A673 (cell line): ENCODE results near the gene STIM1. TPM values are rescaled to one million over a fixed set of nuclear protein-coding genes. Genes with fewer than 3 reads are reported as not detected.

Source experiments
- BruUV-seq: library from RNA; stranded (reverse); fragments of 400-500 nt; replicated peaks from 2 replicates; lab custom pipeline; 2021; lab: Mats Ljungman, UMichigan
- CTCF ChIA-PET: fragments of 300-600 bp; sonication (Branson Sonifier 250); formaldehyde crosslinking; loops from one replicate; lab custom pipeline; 2022; ENCODE audit warnings: antibody characterized with exemption; lab: Charles Lee
- POLR2A ChIA-PET: fragments of 300-600 bp; sonication (Branson Sonifier 250); formaldehyde crosslinking; loops from one replicate; lab custom pipeline; 2022; ENCODE audit warnings: antibody characterized with exemption; ENCODE audit not compliant: low non-redundant PET; lab: Charles Lee
- DNase-seq: peaks from one replicate; pipeline ENCODE4 v3.0.0-alpha.2; 2015; ENCODE audit warnings: low spot score
- H3K27ac ChIP-seq: fragments of 200-600 bp; sonication (generic); 2 replicates; pipeline ENCODE4 v1.5.1; 2016; ENCODE audit warnings: mixed run types, low read depth, mild to moderate bottlenecking, mixed read lengths, antibody characterized with exemption, low read length; ENCODE audit not compliant: poor library complexity, severe bottlenecking
- H3K27me3 ChIP-seq: fragments of 200-600 bp; sonication (generic); replicated peaks from 2 replicates; pipeline ENCODE4 v1.6.1; 2017; ENCODE audit warnings: mixed run types, low read depth, mild to moderate bottlenecking, mixed read lengths, antibody characterized with exemption, low read length; ENCODE audit not compliant: insufficient read depth, poor library complexity
- H3K36me3 ChIP-seq: fragments of 200-600 bp; sonication (generic); 2 replicates; pipeline ENCODE4 v1.6.1; 2016; ENCODE audit warnings: mixed run types, mild to moderate bottlenecking, mixed read lengths, antibody characterized with exemption, low read length; ENCODE audit not compliant: insufficient read depth, poor library complexity, severe bottlenecking
- H3K4me1 ChIP-seq: fragments of 200-600 bp; sonication (generic); 2 replicates; pipeline ENCODE4 v1.6.1; 2017; ENCODE audit warnings: mixed run types, mild to moderate bottlenecking, mixed read lengths, antibody characterized with exemption, low read length; ENCODE audit not compliant: insufficient read depth, poor library complexity, severe bottlenecking
- H3K4me3 ChIP-seq: fragments of 200-600 bp; sonication (generic); 2 replicates; pipeline ENCODE4 v1.5.1; 2016; ENCODE audit warnings: low read depth, mixed run types, mild to moderate bottlenecking, mixed read lengths, low read length; ENCODE audit not compliant: poor library complexity, severe bottlenecking
- H3K9me3 ChIP-seq: fragments of 200-600 bp; sonication (generic); 2 replicates; pipeline ENCODE4 v1.6.1; 2016; ENCODE audit warnings: mixed run types, low read depth, mild to moderate bottlenecking, mixed read lengths, antibody characterized with exemption, low read length; ENCODE audit not compliant: poor library complexity, severe bottlenecking
- EZH2 ChIP-seq: fragments of 200-600 bp; sonication (generic); IDR thresholded peaks from 2 replicates; pipeline ENCODE4 v1.6.1; 2017; ENCODE audit warnings: borderline replicate concordance, low read depth, mild to moderate bottlenecking, mixed read lengths, antibody characterized with exemption, low read length; ENCODE audit not compliant: poor library complexity, severe bottlenecking
- intact Hi-C: fragments of 100-400 bp; cut with micrococcal nuclease; formaldehyde crosslinking; loops from one replicate; pipeline ENCODE4 v1.10.0; 2022; ENCODE audit not compliant: unreplicated experiment
- total RNA-seq: library from RNA; stranded (reverse); gene quantifications from 2 replicates; pipeline ENCODE4 v1.2.3, GENCODE V29; 2021
- TF ChIP-seq, protein P1 (sequence below): fragments of 300-800, 200-600 bp; sonication (generic); conservative IDR thresholded peaks from 2 replicates; pipeline ENCODE4 v1.5.1; 2017; ENCODE audit warnings: low read depth, mild to moderate bottlenecking, antibody characterized with exemption, low read length, moderate library complexity, mixed read lengths

Gene STIM1
- total RNA-seq, 1 experiment from 2014 or later = 14.2 TPM

GRCh38 chr11:3956038-3956437 is 100.6 kb downstream of the STIM1 start:
- POLR2A ChIA-PET = no interaction called here

GRCh38 chr11:3956748-3957147 is 101.3 kb downstream of the STIM1 start:
- peaks cover 5% of the 10 kb centered on the region for H3K4me1 ChIP-seq
- no peak for DNase-seq
- no TSS peak for BruUV-seq
- no peaks in the 10 kb centered on the region for H3K36me3 ChIP-seq
- no peaks in the 10 kb centered on the region for H3K9me3 ChIP-seq
- H3K4me3 ChIP-seq = no peak overlapping the region
- intact Hi-C loops = no loop called here
- no peak overlapping the region for H3K27ac ChIP-seq
- CTCF ChIA-PET = no interaction called here
- no peaks in the 10 kb centered on the region for H3K27me3 ChIP-seq
- POLR2A ChIA-PET = no interaction called here
- no peak for TF ChIP-seq EZH2
- TF ChIP-seq, protein P1, sequence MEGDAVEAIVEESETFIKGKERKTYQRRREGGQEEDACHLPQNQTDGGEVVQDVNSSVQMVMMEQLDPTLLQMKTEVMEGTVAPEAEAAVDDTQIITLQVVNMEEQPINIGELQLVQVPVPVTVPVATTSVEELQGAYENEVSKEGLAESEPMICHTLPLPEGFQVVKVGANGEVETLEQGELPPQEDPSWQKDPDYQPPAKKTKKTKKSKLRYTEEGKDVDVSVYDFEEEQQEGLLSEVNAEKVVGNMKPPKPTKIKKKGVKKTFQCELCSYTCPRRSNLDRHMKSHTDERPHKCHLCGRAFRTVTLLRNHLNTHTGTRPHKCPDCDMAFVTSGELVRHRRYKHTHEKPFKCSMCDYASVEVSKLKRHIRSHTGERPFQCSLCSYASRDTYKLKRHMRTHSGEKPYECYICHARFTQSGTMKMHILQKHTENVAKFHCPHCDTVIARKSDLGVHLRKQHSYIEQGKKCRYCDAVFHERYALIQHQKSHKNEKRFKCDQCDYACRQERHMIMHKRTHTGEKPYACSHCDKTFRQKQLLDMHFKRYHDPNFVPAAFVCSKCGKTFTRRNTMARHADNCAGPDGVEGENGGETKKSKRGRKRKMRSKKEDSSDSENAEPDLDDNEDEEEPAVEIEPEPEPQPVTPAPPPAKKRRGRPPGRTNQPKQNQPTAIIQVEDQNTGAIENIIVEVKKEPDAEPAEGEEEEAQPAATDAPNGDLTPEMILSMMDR = no peak

More at GRCh38 chr11:3956038-3956437, 100.6 kb downstream of the STIM1 start:
- no peak overlapping the region for H3K4me3 ChIP-seq
- no peaks in the 10 kb centered on the region for H3K36me3 ChIP-seq
- no peak for DNase-seq
- H3K4me1 ChIP-seq = peaks cover 5% of the 10 kb centered on the region
- no peak overlapping the region for H3K27ac ChIP-seq
- H3K27me3 ChIP-seq = no peaks in the 10 kb centered on the region
- no TSS peak for BruUV-seq
- H3K9me3 ChIP-seq = no peaks in the 10 kb centered on the region
- TF ChIP-seq, protein P1 = no peak
- intact Hi-C loops = no loop called here
- CTCF ChIA-PET = no interaction called here

DNA sequence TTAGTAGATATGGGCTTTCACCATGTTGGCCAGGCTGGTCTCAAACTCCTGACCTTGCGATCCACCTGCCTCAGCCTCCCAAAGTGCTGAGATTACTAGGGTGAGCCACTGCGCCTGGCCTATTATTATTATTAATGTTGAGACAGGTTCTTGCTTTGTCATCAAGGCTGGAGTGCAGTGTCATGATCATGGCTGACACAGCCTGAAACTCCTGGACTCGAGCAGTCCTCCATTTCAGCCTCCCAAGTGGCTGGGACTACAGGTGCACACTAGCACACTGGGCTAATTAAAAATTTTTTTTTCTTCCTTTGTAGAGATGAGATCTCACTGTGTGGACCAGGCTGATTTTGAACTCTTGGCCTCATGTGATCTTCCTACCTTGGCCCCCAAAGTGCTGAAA is 102.0 kb downstream of the STIM1 start:
- no peak for TF ChIP-seq EZH2
- TF ChIP-seq, protein P1 = no peak
- CTCF ChIA-PET = no interaction called here
- Histone ChIP-seq H3K36me3 (no peaks in the 10 kb centered on the region), H3K27me3 (no peaks in the 10 kb centered on the region), H3K27ac (no peak overlapping the region), H3K9me3 (no peaks in the 10 kb centered on the region), H3K4me3 (no peak overlapping the region), H3K4me1 (peaks cover 5% of the 10 kb centered on the region)
- no TSS peak for BruUV-seq
- no peak for DNase-seq
- intact Hi-C loops = no loop called here
- POLR2A ChIA-PET = no interaction called here
